OCI-LY7 (cell line): Measurements from ENCODE around the gene PARP3. TPM values are rescaled to one million over a fixed set of nuclear protein-coding genes. Genes with fewer than 3 reads are reported as not detected.

Experiments used
- BruUV-seq: library from RNA; stranded (reverse); fragments of 400-500 nt; replicated peaks from 2 replicates; lab custom pipeline; 2021; lab: Mats Ljungman, UMichigan
- CTCF ChIA-PET: fragments of 300-600 bp; sonication (Branson Sonifier 250); formaldehyde crosslinking; loops from one replicate; lab custom pipeline; 2022; ENCODE audit warnings: antibody characterized with exemption; ENCODE audit not compliant: unreplicated experiment; lab: Charles Lee
- POLR2A ChIA-PET: fragments of 300-600 bp; sonication (Branson Sonifier 250); formaldehyde crosslinking; loops from one replicate; lab custom pipeline; 2022; ENCODE audit warnings: antibody characterized with exemption; lab: Charles Lee
- DNase-seq: peaks from one replicate; pipeline ENCODE4 v3.0.0-alpha.2; 2015; ENCODE audit warnings: low spot score
- H2AFZ ChIP-seq: fragments of 200-600 bp; sonication (generic), shearing (Covaris generic); 2 replicates; pipeline ENCODE4 v1.6.1; 2014; ENCODE audit warnings: mild to moderate bottlenecking, antibody characterized with exemption, low read length, moderate library complexity
- H3K27ac ChIP-seq: fragments of 200-600 bp; sonication (generic); 2 replicates; pipeline ENCODE4 v1.5.1; 2014; ENCODE audit warnings: mixed run types, low read depth, mild to moderate bottlenecking, moderate library complexity, low read length, inconsistent platforms; ENCODE audit not compliant: poor library complexity, severe bottlenecking
- H3K36me3 ChIP-seq: fragments of 200-600 bp; sonication (generic); 2 replicates; pipeline ENCODE4 v1.6.1; 2014; ENCODE audit warnings: mild to moderate bottlenecking, antibody characterized with exemption, low read length, moderate library complexity, mixed read lengths; ENCODE audit not compliant: insufficient read depth
- H3K4me1 ChIP-seq: fragments of 200-600 bp; sonication (generic); 2 replicates; pipeline ENCODE4 v1.5.1; 2014; ENCODE audit warnings: mild to moderate bottlenecking, low read length; ENCODE audit not compliant: insufficient read depth, poor library complexity, severe bottlenecking
- H3K4me2 ChIP-seq: fragments of 200-600 bp; sonication (generic); 2 replicates; pipeline ENCODE4 v1.6.1; 2014; ENCODE audit warnings: mild to moderate bottlenecking, low read length
- H3K4me3 ChIP-seq: fragments of 200-600 bp; sonication (generic); 2 replicates; pipeline ENCODE4 v1.5.1; 2014; ENCODE audit warnings: mild to moderate bottlenecking, low read depth, low read length; ENCODE audit not compliant: poor library complexity, severe bottlenecking
- H3K79me2 ChIP-seq: fragments of 200-600 bp; sonication (generic); 2 replicates; pipeline ENCODE4 v1.6.1; 2016; ENCODE audit warnings: low read depth, mild to moderate bottlenecking, low read length, moderate library complexity, mixed read lengths; ENCODE audit not compliant: insufficient read depth
- H3K9me2 ChIP-seq: fragments of 200-600 bp; sonication (generic); 2 replicates; pipeline ENCODE4 v1.6.1; 2016; ENCODE audit warnings: mild to moderate bottlenecking, low read length, mixed read lengths; ENCODE audit not compliant: insufficient read depth
- H3K9me3 ChIP-seq: fragments of 200-600 bp; sonication (generic); 2 replicates; pipeline ENCODE4 v1.6.1; 2014; ENCODE audit warnings: mild to moderate bottlenecking, mixed run types, low read length, mixed read lengths
- H4K20me1 ChIP-seq: fragments of 200-600 bp; sonication (generic); 2 replicates; pipeline ENCODE4 v1.6.1; 2014; ENCODE audit warnings: mild to moderate bottlenecking, antibody characterized with exemption, low read length, moderate library complexity, mixed read lengths; ENCODE audit not compliant: insufficient read depth
- CTCF ChIP-seq: fragments of 200-600 bp; sonication (generic); conservative IDR thresholded peaks from 2 replicates; pipeline ENCODE4 v1.5.1; 2014; ENCODE audit warnings: mild to moderate bottlenecking, antibody characterized with exemption, low read length, moderate library complexity, mixed read lengths
- EZH2phosphoT487 ChIP-seq: fragments of 200-600 bp; sonication (generic); IDR thresholded peaks from 2 replicates; pipeline ENCODE4 v1.6.1; 2018; ENCODE audit warnings: low read depth, borderline replicate concordance, mild to moderate bottlenecking, mixed run types, antibody characterized with exemption, low read length, moderate library complexity, mixed read lengths
- intact Hi-C: fragments of 100-400 bp; cut with micrococcal nuclease; formaldehyde crosslinking; loops from one replicate; pipeline ENCODE4 v1.10.0; 2022; ENCODE audit not compliant: unreplicated experiment
- total RNA-seq, 2 experiments: library from RNA; depleted of rRNA in 1 of 2; stranded (reverse); fragments of >200 nt in 1 of 2; shearing (Covaris generic) in 1 of 2; gene quantifications; 2 replicates each; pipeline ENCODE4 v1.2.3, GENCODE V29; 2014 to 2022

Gene PARP3
- total RNA-seq, 2 experiments from 2014 or later: 11.9 to 12.0 TPM

GRCh38 chr3:51958603-51959521 lies 16.7 kb downstream of the PARP3 start:
- BruUV-seq: no TSS peak
- POLR2A ChIA-PET: no interaction called here
- Histone ChIP-seq H3K4me3 (no peak overlapping the region), H3K79me2 (no peaks in the 10 kb centered on the region), H3K9me2 (no peaks in the 10 kb centered on the region), H3K4me2 (no peak overlapping the region), H2AFZ (no peak overlapping the region), H3K9me3 (no peaks in the 10 kb centered on the region), H3K36me3 (no peaks in the 10 kb centered on the region), H3K27ac (no peak overlapping the region), H4K20me1 (no peaks in the 10 kb centered on the region), H3K4me1 (peaks cover 3% of the 10 kb centered on the region)
- DNase-seq: no peak
- intact Hi-C loops: no loop called here
- CTCF ChIA-PET: no interaction called here
- TF ChIP-seq EZH2phosphoT487 (no peak), CTCF (no peak)

GRCh38 chr3:51959651-51960050 lies 17.5 kb downstream of the PARP3 start:
- H3K27ac ChIP-seq: no peak overlapping the region
- no peak overlapping the region for H2AFZ ChIP-seq
- CTCF ChIA-PET: no interaction called here
- POLR2A ChIA-PET: interaction anchor here (0.6 kb wide), 1 partner anchor 70 kb away, joined by 3 read pairs; no protein-coding TSS in a partner anchor
- no peaks in the 10 kb centered on the region for H3K36me3 ChIP-seq
- H3K4me3 ChIP-seq: no peak overlapping the region
- H3K9me2 ChIP-seq: no peaks in the 10 kb centered on the region
- no peaks in the 10 kb centered on the region for H3K9me3 ChIP-seq
- no TSS peak for BruUV-seq
- peaks cover 3% of the 10 kb centered on the region for H3K4me1 ChIP-seq
- DNase-seq: no peak
- intact Hi-C loops: no loop called here
- H3K79me2 ChIP-seq: no peaks in the 10 kb centered on the region
- H4K20me1 ChIP-seq: no peaks in the 10 kb centered on the region
- no peak for TF ChIP-seq EZH2phosphoT487
- no peak for TF ChIP-seq CTCF
- no peak overlapping the region for H3K4me2 ChIP-seq

GRCh38 chr3:51960386-51960785 lies 18.2 kb downstream of the PARP3 start:
- ChIA-PET POLR2A (no interaction called here), CTCF (no interaction called here)
- BruUV-seq: no TSS peak
- Histone ChIP-seq H3K79me2 (no peaks in the 10 kb centered on the region), H3K4me3 (no peak overlapping the region), H3K4me1 (peaks cover 3% of the 10 kb centered on the region), H3K9me3 (no peaks in the 10 kb centered on the region), H3K27ac (no peak overlapping the region), H2AFZ (no peak overlapping the region), H4K20me1 (no peaks in the 10 kb centered on the region), H3K4me2 (no peak overlapping the region), H3K36me3 (no peaks in the 10 kb centered on the region), H3K9me2 (no peaks in the 10 kb centered on the region)
- no peak for DNase-seq
- intact Hi-C loops: no loop called here
- no peak for TF ChIP-seq CTCF
